ENCODE data around the gene BTN1A1. TPM values are rescaled to one million over a fixed set of nuclear protein-coding genes. Genes with fewer than 3 reads are reported as not detected.
A peak's percentile ranks its signal among the peaks of the same experiment; 100 is the strongest.

BTN1A1 gene
- total and polyA plus RNA-seq, 9 of the 15 experiments (the other 6 are each of a cell fraction or from before 2014, with no cell fraction given) = 0.01 to 0.15 (median 0.06) TPM; not detected in 4

DNA sequence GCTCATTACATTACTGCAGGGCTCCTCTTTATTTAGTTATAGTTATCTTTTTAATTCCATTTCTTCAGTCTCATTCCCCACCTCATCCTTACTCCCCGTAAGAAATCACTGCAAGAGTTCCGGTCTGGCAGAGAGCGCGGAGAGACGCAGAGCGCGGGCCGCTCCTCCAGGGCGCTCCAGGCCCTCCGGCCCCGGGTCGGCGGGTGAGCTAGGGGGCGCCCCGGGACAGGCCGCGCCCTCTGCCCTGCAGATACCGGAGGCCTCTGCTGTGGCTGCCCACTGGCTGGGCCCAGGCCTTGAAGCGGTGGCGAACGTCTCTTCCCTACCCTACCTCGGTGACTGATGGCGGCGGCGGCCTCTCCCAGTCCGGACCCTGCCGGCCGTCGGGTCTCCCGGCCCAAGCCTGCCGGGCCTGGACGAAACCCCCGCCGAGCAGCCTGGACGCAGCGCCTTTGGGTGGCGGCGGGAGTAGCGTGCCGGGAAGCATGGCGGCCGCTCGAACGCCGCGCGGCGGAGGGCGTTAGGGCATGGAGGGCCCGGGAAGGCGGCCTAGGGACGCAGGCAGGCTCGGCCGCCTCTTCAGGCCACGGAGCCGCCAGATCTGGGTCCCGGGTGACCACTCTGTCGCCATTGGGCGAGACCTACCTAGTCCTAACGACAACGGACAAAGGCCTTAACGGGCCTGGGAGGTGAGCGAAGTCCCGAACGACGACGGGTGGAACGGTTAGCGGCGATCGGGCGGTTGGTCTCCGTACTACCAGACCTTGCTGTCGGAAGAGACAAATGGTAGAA, 21.7 kb downstream of the BTN1A1 start (continued):
- TF ChIP-seq, protein P1, sequence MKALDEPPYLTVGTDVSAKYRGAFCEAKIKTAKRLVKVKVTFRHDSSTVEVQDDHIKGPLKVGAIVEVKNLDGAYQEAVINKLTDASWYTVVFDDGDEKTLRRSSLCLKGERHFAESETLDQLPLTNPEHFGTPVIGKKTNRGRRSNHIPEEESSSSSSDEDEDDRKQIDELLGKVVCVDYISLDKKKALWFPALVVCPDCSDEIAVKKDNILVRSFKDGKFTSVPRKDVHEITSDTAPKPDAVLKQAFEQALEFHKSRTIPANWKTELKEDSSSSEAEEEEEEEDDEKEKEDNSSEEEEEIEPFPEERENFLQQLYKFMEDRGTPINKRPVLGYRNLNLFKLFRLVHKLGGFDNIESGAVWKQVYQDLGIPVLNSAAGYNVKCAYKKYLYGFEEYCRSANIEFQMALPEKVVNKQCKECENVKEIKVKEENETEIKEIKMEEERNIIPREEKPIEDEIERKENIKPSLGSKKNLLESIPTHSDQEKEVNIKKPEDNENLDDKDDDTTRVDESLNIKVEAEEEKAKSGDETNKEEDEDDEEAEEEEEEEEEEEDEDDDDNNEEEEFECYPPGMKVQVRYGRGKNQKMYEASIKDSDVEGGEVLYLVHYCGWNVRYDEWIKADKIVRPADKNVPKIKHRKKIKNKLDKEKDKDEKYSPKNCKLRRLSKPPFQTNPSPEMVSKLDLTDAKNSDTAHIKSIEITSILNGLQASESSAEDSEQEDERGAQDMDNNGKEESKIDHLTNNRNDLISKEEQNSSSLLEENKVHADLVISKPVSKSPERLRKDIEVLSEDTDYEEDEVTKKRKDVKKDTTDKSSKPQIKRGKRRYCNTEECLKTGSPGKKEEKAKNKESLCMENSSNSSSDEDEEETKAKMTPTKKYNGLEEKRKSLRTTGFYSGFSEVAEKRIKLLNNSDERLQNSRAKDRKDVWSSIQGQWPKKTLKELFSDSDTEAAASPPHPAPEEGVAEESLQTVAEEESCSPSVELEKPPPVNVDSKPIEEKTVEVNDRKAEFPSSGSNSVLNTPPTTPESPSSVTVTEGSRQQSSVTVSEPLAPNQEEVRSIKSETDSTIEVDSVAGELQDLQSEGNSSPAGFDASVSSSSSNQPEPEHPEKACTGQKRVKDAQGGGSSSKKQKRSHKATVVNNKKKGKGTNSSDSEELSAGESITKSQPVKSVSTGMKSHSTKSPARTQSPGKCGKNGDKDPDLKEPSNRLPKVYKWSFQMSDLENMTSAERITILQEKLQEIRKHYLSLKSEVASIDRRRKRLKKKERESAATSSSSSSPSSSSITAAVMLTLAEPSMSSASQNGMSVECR (CRISPR knock-in tag; IDR thresholded peaks at IDR 0.05) = peak; percentile 87
- TF ChIP-seq, protein P2, sequence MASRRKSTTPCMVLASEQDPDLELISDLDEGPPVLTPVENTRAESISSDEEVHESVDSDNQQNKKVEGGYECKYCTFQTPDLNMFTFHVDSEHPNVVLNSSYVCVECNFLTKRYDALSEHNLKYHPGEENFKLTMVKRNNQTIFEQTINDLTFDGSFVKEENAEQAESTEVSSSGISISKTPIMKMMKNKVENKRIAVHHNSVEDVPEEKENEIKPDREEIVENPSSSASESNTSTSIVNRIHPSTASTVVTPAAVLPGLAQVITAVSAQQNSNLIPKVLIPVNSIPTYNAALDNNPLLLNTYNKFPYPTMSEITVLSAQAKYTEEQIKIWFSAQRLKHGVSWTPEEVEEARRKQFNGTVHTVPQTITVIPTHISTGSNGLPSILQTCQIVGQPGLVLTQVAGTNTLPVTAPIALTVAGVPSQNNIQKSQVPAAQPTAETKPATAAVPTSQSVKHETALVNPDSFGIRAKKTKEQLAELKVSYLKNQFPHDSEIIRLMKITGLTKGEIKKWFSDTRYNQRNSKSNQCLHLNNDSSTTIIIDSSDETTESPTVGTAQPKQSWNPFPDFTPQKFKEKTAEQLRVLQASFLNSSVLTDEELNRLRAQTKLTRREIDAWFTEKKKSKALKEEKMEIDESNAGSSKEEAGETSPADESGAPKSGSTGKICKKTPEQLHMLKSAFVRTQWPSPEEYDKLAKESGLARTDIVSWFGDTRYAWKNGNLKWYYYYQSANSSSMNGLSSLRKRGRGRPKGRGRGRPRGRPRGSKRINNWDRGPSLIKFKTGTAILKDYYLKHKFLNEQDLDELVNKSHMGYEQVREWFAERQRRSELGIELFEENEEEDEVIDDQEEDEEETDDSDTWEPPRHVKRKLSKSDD (conservative IDR thresholded peaks at IDR 0.05; ENCODE audit: low read length) = no peak
- TF ChIP-seq, protein P3, sequence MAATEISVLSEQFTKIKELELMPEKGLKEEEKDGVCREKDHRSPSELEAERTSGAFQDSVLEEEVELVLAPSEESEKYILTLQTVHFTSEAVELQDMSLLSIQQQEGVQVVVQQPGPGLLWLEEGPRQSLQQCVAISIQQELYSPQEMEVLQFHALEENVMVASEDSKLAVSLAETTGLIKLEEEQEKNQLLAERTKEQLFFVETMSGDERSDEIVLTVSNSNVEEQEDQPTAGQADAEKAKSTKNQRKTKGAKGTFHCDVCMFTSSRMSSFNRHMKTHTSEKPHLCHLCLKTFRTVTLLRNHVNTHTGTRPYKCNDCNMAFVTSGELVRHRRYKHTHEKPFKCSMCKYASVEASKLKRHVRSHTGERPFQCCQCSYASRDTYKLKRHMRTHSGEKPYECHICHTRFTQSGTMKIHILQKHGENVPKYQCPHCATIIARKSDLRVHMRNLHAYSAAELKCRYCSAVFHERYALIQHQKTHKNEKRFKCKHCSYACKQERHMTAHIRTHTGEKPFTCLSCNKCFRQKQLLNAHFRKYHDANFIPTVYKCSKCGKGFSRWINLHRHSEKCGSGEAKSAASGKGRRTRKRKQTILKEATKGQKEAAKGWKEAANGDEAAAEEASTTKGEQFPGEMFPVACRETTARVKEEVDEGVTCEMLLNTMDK (IDR thresholded peaks at IDR 0.05; ENCODE audit: borderline replicate concordance, insufficient read depth, low read depth, low read length, poor library complexity, severe bottlenecking) = peak; percentile 97
- TF ChIP-seq PTTG1 (tag; IDR thresholded peaks at IDR 0.05; ENCODE audit: low read depth) (no peak), ZNF77 (CRISPR knock-in tag; IDR thresholded peaks at IDR 0.05) (no peak), SP2 (IDR thresholded peaks at IDR 0.05; ENCODE audit: extremely low read depth, low read depth, low read length, poor library complexity, severe bottlenecking) (no peak), ZNF408 (CRISPR knock-in tag; IDR thresholded peaks at IDR 0.05; ENCODE audit: low read depth) (no peak), SLC30A9 (CRISPR knock-in tag; IDR thresholded peaks at IDR 0.05) (no peak), MCM7 (IDR thresholded peaks at IDR 0.05) (no peak), SMC3 (conservative IDR thresholded peaks at IDR 0.05; ENCODE audit: insufficient read depth, low read depth, low read length) (0 out of 2 replicates have a peak, but pooled peaks have one; percentile 5), MCM5 (IDR thresholded peaks at IDR 0.05; ENCODE audit: low read depth) (no peak), NFYB (IDR thresholded peaks at IDR 0.05; ENCODE audit: extremely low read depth, insufficient read length) (no peak), ZNF239 (CRISPR knock-in tag; IDR thresholded peaks at IDR 0.05) (no peak)
- TF ChIP-seq, protein P4, sequence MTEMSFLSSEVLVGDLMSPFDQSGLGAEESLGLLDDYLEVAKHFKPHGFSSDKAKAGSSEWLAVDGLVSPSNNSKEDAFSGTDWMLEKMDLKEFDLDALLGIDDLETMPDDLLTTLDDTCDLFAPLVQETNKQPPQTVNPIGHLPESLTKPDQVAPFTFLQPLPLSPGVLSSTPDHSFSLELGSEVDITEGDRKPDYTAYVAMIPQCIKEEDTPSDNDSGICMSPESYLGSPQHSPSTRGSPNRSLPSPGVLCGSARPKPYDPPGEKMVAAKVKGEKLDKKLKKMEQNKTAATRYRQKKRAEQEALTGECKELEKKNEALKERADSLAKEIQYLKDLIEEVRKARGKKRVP (CRISPR knock-in tag; IDR thresholded peaks at IDR 0.05) = 0 out of 2 replicates have a peak, but pooled peaks have one; percentile 4
- TF ChIP-seq, protein P5, sequence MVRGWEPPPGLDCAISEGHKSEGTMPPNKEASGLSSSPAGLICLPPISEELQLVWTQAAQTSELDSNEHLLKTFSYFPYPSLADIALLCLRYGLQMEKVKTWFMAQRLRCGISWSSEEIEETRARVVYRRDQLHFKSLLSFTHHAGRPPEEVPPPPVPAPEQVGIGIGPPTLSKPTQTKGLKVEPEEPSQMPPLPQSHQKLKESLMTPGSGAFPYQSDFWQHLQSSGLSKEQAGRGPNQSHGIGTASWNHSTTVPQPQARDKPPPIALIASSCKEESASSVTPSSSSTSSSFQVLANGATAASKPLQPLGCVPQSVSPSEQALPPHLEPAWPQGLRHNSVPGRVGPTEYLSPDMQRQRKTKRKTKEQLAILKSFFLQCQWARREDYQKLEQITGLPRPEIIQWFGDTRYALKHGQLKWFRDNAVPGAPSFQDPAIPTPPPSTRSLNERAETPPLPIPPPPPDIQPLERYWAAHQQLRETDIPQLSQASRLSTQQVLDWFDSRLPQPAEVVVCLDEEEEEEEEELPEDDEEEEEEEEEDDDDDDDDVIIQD (CRISPR knock-in tag; IDR thresholded peaks at IDR 0.05) = no peak
